OCI-LY7 (cell line): Measurements from ENCODE around the gene REXO1. TPM values are rescaled to one million over a fixed set of nuclear protein-coding genes. Genes with fewer than 3 reads are reported as not detected.

Experiments used
- BruUV-seq: library from RNA; stranded (reverse); fragments of 400-500 nt; replicated peaks from 2 replicates; lab custom pipeline; 2021; lab: Mats Ljungman, UMichigan
- CTCF ChIA-PET: fragments of 300-600 bp; sonication (Branson Sonifier 250); formaldehyde crosslinking; loops from one replicate; lab custom pipeline; 2022; ENCODE audit warnings: antibody characterized with exemption; ENCODE audit not compliant: unreplicated experiment; lab: Charles Lee
- POLR2A ChIA-PET: fragments of 300-600 bp; sonication (Branson Sonifier 250); formaldehyde crosslinking; loops from one replicate; lab custom pipeline; 2022; ENCODE audit warnings: antibody characterized with exemption; lab: Charles Lee
- DNase-seq: peaks from one replicate; pipeline ENCODE4 v3.0.0-alpha.2; 2015; ENCODE audit warnings: low spot score
- H2AFZ ChIP-seq: fragments of 200-600 bp; sonication (generic), shearing (Covaris generic); 2 replicates; pipeline ENCODE4 v1.6.1; 2014; ENCODE audit warnings: mild to moderate bottlenecking, antibody characterized with exemption, low read length, moderate library complexity
- H3K27ac ChIP-seq: fragments of 200-600 bp; sonication (generic); 2 replicates; pipeline ENCODE4 v1.5.1; 2014; ENCODE audit warnings: mixed run types, low read depth, mild to moderate bottlenecking, moderate library complexity, low read length, inconsistent platforms; ENCODE audit not compliant: poor library complexity, severe bottlenecking
- H3K36me3 ChIP-seq: fragments of 200-600 bp; sonication (generic); 2 replicates; pipeline ENCODE4 v1.6.1; 2014; ENCODE audit warnings: mild to moderate bottlenecking, antibody characterized with exemption, low read length, moderate library complexity, mixed read lengths; ENCODE audit not compliant: insufficient read depth
- H3K4me1 ChIP-seq: fragments of 200-600 bp; sonication (generic); 2 replicates; pipeline ENCODE4 v1.5.1; 2014; ENCODE audit warnings: mild to moderate bottlenecking, low read length; ENCODE audit not compliant: insufficient read depth, poor library complexity, severe bottlenecking
- H3K4me2 ChIP-seq: fragments of 200-600 bp; sonication (generic); 2 replicates; pipeline ENCODE4 v1.6.1; 2014; ENCODE audit warnings: mild to moderate bottlenecking, low read length
- H3K4me3 ChIP-seq: fragments of 200-600 bp; sonication (generic); 2 replicates; pipeline ENCODE4 v1.5.1; 2014; ENCODE audit warnings: mild to moderate bottlenecking, low read depth, low read length; ENCODE audit not compliant: poor library complexity, severe bottlenecking
- H3K79me2 ChIP-seq: fragments of 200-600 bp; sonication (generic); 2 replicates; pipeline ENCODE4 v1.6.1; 2016; ENCODE audit warnings: low read depth, mild to moderate bottlenecking, low read length, moderate library complexity, mixed read lengths; ENCODE audit not compliant: insufficient read depth
- H3K9me2 ChIP-seq: fragments of 200-600 bp; sonication (generic); 2 replicates; pipeline ENCODE4 v1.6.1; 2016; ENCODE audit warnings: mild to moderate bottlenecking, low read length, mixed read lengths; ENCODE audit not compliant: insufficient read depth
- H3K9me3 ChIP-seq: fragments of 200-600 bp; sonication (generic); 2 replicates; pipeline ENCODE4 v1.6.1; 2014; ENCODE audit warnings: mild to moderate bottlenecking, mixed run types, low read length, mixed read lengths
- H4K20me1 ChIP-seq: fragments of 200-600 bp; sonication (generic); 2 replicates; pipeline ENCODE4 v1.6.1; 2014; ENCODE audit warnings: mild to moderate bottlenecking, antibody characterized with exemption, low read length, moderate library complexity, mixed read lengths; ENCODE audit not compliant: insufficient read depth
- CTCF ChIP-seq: fragments of 200-600 bp; sonication (generic); conservative IDR thresholded peaks from 2 replicates; pipeline ENCODE4 v1.5.1; 2014; ENCODE audit warnings: mild to moderate bottlenecking, antibody characterized with exemption, low read length, moderate library complexity, mixed read lengths
- EZH2phosphoT487 ChIP-seq: fragments of 200-600 bp; sonication (generic); IDR thresholded peaks from 2 replicates; pipeline ENCODE4 v1.6.1; 2018; ENCODE audit warnings: low read depth, borderline replicate concordance, mild to moderate bottlenecking, mixed run types, antibody characterized with exemption, low read length, moderate library complexity, mixed read lengths
- intact Hi-C: fragments of 100-400 bp; cut with micrococcal nuclease; formaldehyde crosslinking; loops from one replicate; pipeline ENCODE4 v1.10.0; 2022; ENCODE audit not compliant: unreplicated experiment
- total RNA-seq, 2 experiments: library from RNA; depleted of rRNA in 1 of 2; stranded (reverse); fragments of >200 nt in 1 of 2; shearing (Covaris generic) in 1 of 2; gene quantifications; 2 replicates each; pipeline ENCODE4 v1.2.3, GENCODE V29; 2014 to 2022

REXO1 gene
- total RNA-seq, 2 experiments from 2014 or later = 24.0 to 52.8 TPM

- ChIA-PET CTCF (no interaction called here), POLR2A (no interaction called here)
- DNase-seq = no peak
- Histone ChIP-seq H3K4me3 (no peak overlapping the region), H3K4me1 (peaks cover 10% of the 10 kb centered on the region), H3K9me2 (no peaks in the 10 kb centered on the region), H3K4me2 (no peak overlapping the region), H3K9me3 (peaks cover 12% of the 10 kb centered on the region), H2AFZ (no peak overlapping the region), H3K36me3 (no peaks in the 10 kb centered on the region), H3K27ac (no peak overlapping the region), H4K20me1 (no peaks in the 10 kb centered on the region), H3K79me2 (no peaks in the 10 kb centered on the region)
- TF ChIP-seq CTCF (no peak), EZH2phosphoT487 (no peak)
- intact Hi-C loops = no loop called here
- no TSS peak for BruUV-seq
Observed at GRCh38 chr19:1770866-1771576, 77.3 kb downstream of the REXO1 start.

GRCh38 chr19:1769645-1769985 is 78.7 kb downstream of the REXO1 start:
- peaks cover 10% of the 10 kb centered on the region for H3K4me1 ChIP-seq
- no peaks in the 10 kb centered on the region for H3K9me2 ChIP-seq
- intact Hi-C loops = no loop called here
- no peak overlapping the region for H3K4me2 ChIP-seq
- H2AFZ ChIP-seq = no peak overlapping the region
- H4K20me1 ChIP-seq = no peaks in the 10 kb centered on the region
- TF ChIP-seq CTCF (no peak), EZH2phosphoT487 (no peak)
- H3K27ac ChIP-seq = no peak overlapping the region
- H3K4me3 ChIP-seq = no peak overlapping the region
- H3K79me2 ChIP-seq = no peaks in the 10 kb centered on the region
- peaks cover 12% of the 10 kb centered on the region for H3K9me3 ChIP-seq
- no peak for DNase-seq
- ChIA-PET POLR2A (no interaction called here), CTCF (no interaction called here)
- BruUV-seq = no TSS peak
- H3K36me3 ChIP-seq = no peaks in the 10 kb centered on the region

- H3K36me3 ChIP-seq = no peaks in the 10 kb centered on the region
- ChIA-PET POLR2A (no interaction called here), CTCF (no interaction called here)
- no peaks in the 10 kb centered on the region for H3K9me2 ChIP-seq
- H3K4me1 ChIP-seq = peaks cover 10% of the 10 kb centered on the region
- BruUV-seq = no TSS peak
- intact Hi-C loops = no loop called here
- no peak overlapping the region for H3K27ac ChIP-seq
- no peaks in the 10 kb centered on the region for H4K20me1 ChIP-seq
- H3K4me3 ChIP-seq = no peak overlapping the region
- peaks cover 12% of the 10 kb centered on the region for H3K9me3 ChIP-seq
- DNase-seq = no peak
- no peaks in the 10 kb centered on the region for H3K79me2 ChIP-seq
- H3K4me2 ChIP-seq = no peak overlapping the region
- no peak for TF ChIP-seq CTCF
- no peak for TF ChIP-seq EZH2phosphoT487
- H2AFZ ChIP-seq = no peak overlapping the region
Observed at GRCh38 chr19:1768918-1769644, 79.2 kb downstream of the REXO1 start.
